ENCODE measurements around the gene CDC42.

CDC42 gene

DNA sequence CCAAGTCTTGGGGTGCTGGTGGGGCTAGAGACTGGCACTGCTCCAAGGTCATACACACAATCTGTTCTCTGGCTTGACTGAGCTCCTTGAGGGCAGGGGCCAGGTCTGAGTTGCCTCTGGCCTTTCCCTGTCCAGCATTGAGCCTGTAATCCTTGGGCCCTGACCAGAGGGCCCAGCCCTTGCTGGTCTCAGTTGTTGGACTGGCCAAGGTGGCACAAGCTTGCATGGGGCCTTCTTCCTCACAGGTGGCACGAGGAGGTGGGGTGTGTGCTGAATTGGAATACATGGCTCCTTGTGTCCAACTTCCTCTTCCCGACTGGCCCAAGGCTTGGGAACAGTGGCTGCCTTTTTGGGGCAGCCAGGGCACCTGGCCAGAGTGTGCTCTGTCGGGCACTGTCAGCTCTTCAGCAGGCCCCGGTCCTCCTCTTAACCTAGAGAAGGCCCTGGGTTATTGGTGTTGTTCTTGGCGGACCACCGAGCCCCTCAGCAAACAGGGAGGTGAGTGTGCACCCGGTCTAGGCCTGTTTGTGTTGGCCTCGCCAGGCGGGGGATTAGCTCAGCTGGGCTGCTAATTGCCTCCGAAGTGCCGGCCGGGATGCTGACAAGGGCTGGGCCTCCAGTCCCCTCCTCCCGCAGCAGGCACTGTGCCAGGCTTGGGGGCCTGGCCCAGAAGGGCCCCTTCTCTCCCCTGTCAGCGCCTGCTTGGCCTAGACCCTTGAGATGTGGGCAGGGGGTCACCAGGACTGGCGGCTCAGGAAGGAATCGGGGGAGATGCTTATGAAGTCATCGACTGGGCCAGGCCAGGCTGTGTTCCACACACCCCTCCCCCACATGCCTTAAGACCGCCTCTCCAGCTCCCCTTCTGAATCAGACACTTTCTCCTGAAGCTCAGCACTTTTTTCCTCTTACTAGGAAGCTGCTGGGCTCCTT lies 61.8 kb downstream of the CDC42 start:
- peaks cover 16% of the 10 kb centered on the region for H3K36me3 ChIP-seq (ENCODE audit: control insufficient read depth, insufficient read depth, low read length)
- TF ChIP-seq, protein P1, sequence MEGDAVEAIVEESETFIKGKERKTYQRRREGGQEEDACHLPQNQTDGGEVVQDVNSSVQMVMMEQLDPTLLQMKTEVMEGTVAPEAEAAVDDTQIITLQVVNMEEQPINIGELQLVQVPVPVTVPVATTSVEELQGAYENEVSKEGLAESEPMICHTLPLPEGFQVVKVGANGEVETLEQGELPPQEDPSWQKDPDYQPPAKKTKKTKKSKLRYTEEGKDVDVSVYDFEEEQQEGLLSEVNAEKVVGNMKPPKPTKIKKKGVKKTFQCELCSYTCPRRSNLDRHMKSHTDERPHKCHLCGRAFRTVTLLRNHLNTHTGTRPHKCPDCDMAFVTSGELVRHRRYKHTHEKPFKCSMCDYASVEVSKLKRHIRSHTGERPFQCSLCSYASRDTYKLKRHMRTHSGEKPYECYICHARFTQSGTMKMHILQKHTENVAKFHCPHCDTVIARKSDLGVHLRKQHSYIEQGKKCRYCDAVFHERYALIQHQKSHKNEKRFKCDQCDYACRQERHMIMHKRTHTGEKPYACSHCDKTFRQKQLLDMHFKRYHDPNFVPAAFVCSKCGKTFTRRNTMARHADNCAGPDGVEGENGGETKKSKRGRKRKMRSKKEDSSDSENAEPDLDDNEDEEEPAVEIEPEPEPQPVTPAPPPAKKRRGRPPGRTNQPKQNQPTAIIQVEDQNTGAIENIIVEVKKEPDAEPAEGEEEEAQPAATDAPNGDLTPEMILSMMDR (IDR thresholded peaks at IDR 0.05; ENCODE audit: insufficient read depth, low read length, poor library complexity, severe bottlenecking): no peak
- no peak for DNase-seq (ENCODE audit: extremely low read depth, insufficient read length)

GRCh38 chr1:22115286-22115685 lies 62.8 kb downstream of the CDC42 start:
- no peak for DNase-seq (ENCODE audit: extremely low read depth, insufficient read length)
- no peaks in the 10 kb centered on the region for H3K27me3 ChIP-seq (replicated peaks; ENCODE audit: control insufficient read depth, insufficient read depth, low read length)
- peaks cover 18% of the 10 kb centered on the region for H3K36me3 ChIP-seq (ENCODE audit: control insufficient read depth, insufficient read depth, low read length)
- no peak overlapping the region for H3K4me3 ChIP-seq (replicated peaks; ENCODE audit: low read depth, low read length)
- TF ChIP-seq, protein P1 (IDR thresholded peaks at IDR 0.05; ENCODE audit: insufficient read depth, low read length, poor library complexity, severe bottlenecking): no peak

More for the DNA sequence above, 61.8 kb downstream of the CDC42 start:
- Histone ChIP-seq H3K27me3 (replicated peaks; ENCODE audit: control insufficient read depth, insufficient read depth, low read length) (no peaks in the 10 kb centered on the region), H3K4me3 (replicated peaks; ENCODE audit: low read depth, low read length) (no peak overlapping the region)

GRCh38 chr1:22117238-22117637 lies 64.7 kb downstream of the CDC42 start:
- TF ChIP-seq, protein P1 (IDR thresholded peaks at IDR 0.05; ENCODE audit: insufficient read depth, low read length, poor library complexity, severe bottlenecking): no peak
- H3K4me3 ChIP-seq (replicated peaks; ENCODE audit: low read depth, low read length): no peak overlapping the region
- peaks cover 17% of the 10 kb centered on the region for H3K36me3 ChIP-seq (ENCODE audit: control insufficient read depth, insufficient read depth, low read length)
- no peak for DNase-seq (ENCODE audit: extremely low read depth, insufficient read length)
- H3K27me3 ChIP-seq (replicated peaks; ENCODE audit: control insufficient read depth, insufficient read depth, low read length): no peaks in the 10 kb centered on the region

DNA sequence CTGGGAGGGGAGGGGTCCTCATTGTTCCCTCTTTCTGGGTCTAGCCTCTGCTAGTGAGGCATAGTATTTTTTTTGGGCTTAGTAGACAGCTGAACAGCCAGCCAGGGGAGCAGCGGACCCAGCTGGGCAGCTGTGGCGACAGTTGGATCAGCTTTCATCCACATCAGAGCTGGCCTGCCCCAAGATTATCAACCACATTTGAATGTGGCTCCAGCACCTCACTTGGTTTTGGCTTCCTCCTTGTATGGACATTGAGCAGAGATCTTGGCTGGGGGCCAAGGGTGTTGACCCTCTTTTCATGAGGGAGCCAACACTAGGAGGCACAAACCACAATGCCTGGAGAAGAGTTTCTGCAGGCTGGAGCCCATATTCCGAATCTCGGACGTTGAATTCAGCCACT lies 65.3 kb downstream of the CDC42 start:
- no peak for DNase-seq (ENCODE audit: extremely low read depth, insufficient read length)
- TF ChIP-seq, protein P1 (IDR thresholded peaks at IDR 0.05; ENCODE audit: insufficient read depth, low read length, poor library complexity, severe bottlenecking): no peak
- no peak overlapping the region for H3K4me3 ChIP-seq (replicated peaks; ENCODE audit: low read depth, low read length)
- peaks cover 16% of the 10 kb centered on the region for H3K36me3 ChIP-seq (ENCODE audit: control insufficient read depth, insufficient read depth, low read length)
- H3K27me3 ChIP-seq (replicated peaks; ENCODE audit: control insufficient read depth, insufficient read depth, low read length): no peaks in the 10 kb centered on the region

GRCh38 chr1:22118291-22118992 lies 65.9 kb downstream of the CDC42 start:
- TF ChIP-seq, protein P1 (IDR thresholded peaks at IDR 0.05; ENCODE audit: insufficient read depth, low read length, poor library complexity, severe bottlenecking): no peak
- H3K4me3 ChIP-seq (replicated peaks; ENCODE audit: low read depth, low read length): no peak overlapping the region

More at GRCh38 chr1:22118291-22118992, 65.9 kb downstream of the CDC42 start:
- Histone ChIP-seq H3K27me3 (replicated peaks; ENCODE audit: control insufficient read depth, insufficient read depth, low read length) (no peaks in the 10 kb centered on the region), H3K36me3 (ENCODE audit: control insufficient read depth, insufficient read depth, low read length) (peaks cover 12% of the 10 kb centered on the region)
- peak; percentile 42 for DNase-seq (ENCODE audit: extremely low read depth, insufficient read length)
